ENCODE data around the gene PGLYRP2.
"Not testable (repeated sequence)": the region's sequence is repeated elsewhere in the genome, so short reads cannot be mapped to it uniquely, and the experiment has no call there.

Gene PGLYRP2

DNA sequence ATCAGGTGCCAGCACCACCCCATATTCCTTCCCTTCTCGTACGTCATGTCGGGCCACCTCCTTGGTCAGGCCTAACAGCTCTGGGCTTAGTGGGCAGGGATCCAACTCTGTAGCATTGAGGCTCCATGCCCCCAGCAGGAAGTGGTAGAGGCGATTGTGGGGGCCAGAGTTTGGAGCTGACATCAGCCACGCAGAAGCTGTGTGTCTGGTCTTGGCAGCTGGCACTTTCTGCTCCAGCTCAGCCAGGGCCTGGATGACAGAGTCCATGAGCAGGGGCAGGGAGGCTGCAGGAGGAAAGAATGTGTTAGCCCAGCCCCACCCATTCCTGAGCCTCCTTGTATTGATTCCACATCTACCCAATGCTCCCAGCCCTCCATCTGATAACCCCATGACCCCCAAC lies 3.0 kb downstream of the PGLYRP2 start:
- no peak for DNase-seq (ENCODE audit: extremely low read depth, insufficient read length)
- TF ChIP-seq, protein P1, sequence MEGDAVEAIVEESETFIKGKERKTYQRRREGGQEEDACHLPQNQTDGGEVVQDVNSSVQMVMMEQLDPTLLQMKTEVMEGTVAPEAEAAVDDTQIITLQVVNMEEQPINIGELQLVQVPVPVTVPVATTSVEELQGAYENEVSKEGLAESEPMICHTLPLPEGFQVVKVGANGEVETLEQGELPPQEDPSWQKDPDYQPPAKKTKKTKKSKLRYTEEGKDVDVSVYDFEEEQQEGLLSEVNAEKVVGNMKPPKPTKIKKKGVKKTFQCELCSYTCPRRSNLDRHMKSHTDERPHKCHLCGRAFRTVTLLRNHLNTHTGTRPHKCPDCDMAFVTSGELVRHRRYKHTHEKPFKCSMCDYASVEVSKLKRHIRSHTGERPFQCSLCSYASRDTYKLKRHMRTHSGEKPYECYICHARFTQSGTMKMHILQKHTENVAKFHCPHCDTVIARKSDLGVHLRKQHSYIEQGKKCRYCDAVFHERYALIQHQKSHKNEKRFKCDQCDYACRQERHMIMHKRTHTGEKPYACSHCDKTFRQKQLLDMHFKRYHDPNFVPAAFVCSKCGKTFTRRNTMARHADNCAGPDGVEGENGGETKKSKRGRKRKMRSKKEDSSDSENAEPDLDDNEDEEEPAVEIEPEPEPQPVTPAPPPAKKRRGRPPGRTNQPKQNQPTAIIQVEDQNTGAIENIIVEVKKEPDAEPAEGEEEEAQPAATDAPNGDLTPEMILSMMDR (IDR thresholded peaks at IDR 0.05; ENCODE audit: insufficient read depth, low read length, poor library complexity, severe bottlenecking) = no peak
- Histone ChIP-seq H3K36me3 (ENCODE audit: control insufficient read depth, insufficient read depth, low read length) (no peaks in the 10 kb centered on the region), H3K27me3 (replicated peaks; ENCODE audit: control insufficient read depth, insufficient read depth, low read length) (no peaks in the 10 kb centered on the region), H3K4me3 (replicated peaks; ENCODE audit: low read depth, low read length) (no peak overlapping the region)

DNA sequence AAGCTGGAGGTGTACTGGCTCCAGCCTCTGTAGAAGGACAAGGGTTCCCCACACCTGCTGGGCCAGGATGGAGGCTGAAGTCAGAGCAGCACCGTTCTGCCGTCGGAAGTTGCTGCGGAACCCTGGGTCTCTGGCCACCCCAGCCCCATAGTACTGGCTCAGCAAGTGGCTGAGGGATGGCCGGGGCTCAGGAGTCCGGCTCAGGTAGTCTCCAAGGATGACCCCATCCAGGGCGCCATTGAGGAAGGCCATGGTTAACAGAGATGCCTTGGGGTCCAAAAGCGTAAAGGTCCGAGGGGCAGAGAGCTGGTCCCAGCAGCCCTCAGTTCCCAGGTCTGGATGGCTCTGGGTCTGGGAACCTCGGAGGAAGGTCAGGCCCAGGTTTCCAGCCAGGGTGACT lies 3.7 kb downstream of the PGLYRP2 start:
- TF ChIP-seq, protein P1 (IDR thresholded peaks at IDR 0.05; ENCODE audit: insufficient read depth, low read length, poor library complexity, severe bottlenecking) = no peak

DNA sequence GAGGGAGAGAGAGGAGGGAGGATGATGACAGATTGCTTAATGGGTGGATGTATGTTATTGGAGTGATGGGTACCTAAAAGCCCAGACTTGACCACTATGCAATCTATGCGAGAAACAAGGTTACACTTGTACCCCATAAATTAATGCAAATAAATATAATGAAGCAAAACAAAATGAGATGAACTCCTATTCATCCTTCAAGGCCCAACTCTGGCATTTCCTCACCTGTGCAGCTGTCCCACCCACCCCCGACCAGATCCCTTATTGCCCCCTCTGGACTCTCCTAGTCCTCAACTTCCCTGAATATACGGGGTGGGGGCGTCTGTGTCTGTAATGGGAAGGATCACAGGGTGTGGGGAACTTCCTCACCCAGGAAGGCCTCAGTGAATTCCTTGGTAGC lies 4.1 kb downstream of the PGLYRP2 start:
- TF ChIP-seq, protein P1 (IDR thresholded peaks at IDR 0.05; ENCODE audit: insufficient read depth, low read length, poor library complexity, severe bottlenecking) = no peak
- H3K36me3 ChIP-seq (ENCODE audit: control insufficient read depth, insufficient read depth, low read length) = no peaks in the 10 kb centered on the region
- no peak for DNase-seq (ENCODE audit: extremely low read depth, insufficient read length)
- H3K4me3 ChIP-seq (replicated peaks; ENCODE audit: low read depth, low read length) = no peak overlapping the region
- no peaks in the 10 kb centered on the region for H3K27me3 ChIP-seq (replicated peaks; ENCODE audit: control insufficient read depth, insufficient read depth, low read length)

More for the DNA sequence above, 3.7 kb downstream of the PGLYRP2 start:
- Histone ChIP-seq H3K36me3 (ENCODE audit: control insufficient read depth, insufficient read depth, low read length) (no peaks in the 10 kb centered on the region), H3K4me3 (replicated peaks; ENCODE audit: low read depth, low read length) (no peak overlapping the region), H3K27me3 (replicated peaks; ENCODE audit: control insufficient read depth, insufficient read depth, low read length) (no peaks in the 10 kb centered on the region)
- DNase-seq (ENCODE audit: extremely low read depth, insufficient read length) = no peak

DNA sequence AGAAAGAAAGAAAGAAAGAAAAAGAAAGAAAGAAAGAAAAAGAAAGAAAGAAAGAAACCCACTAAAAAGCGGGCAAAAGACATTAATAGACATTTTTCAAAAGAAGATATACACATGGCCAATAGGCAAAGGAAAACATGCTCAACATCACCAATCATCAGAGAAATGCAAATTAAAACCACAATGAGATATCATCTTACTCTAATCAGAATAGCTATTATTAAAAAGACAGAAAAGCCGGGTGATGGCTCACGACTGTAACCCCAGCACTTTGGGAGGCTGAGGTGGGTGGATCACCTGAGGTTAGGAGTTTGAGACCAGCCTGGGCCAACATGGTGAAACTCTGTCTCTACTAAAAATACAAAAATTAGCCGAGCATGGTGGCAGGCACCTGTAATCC lies 5.5 kb downstream of the PGLYRP2 start:
- not testable (repeated sequence) for DNase-seq (ENCODE audit: extremely low read depth, insufficient read length); H3K27me3 ChIP-seq (replicated peaks; ENCODE audit: control insufficient read depth, insufficient read depth, low read length); H3K4me3 ChIP-seq (replicated peaks; ENCODE audit: low read depth, low read length)

DNA sequence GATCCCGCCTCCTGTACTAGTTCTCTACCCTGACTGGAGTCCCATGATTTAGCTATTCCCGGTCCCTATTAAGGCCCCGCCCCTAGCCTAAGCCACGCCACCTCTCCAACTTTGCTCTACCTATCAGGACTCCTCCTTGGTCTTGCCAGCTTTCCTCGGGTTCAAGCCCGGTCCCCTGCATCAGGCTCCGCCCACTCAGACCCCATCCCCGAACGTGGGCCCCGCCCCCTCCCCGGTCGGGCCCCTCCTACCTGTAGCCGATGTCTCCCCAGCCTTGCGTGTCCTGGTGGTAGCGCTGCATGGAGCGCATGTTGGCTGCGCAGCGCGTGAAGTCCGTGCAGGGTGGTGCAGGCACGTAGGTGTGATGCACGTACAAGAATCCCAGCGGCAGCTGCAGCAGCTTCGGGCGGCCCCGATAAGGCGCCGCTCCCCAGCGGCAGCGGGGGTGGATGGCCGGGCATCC lies 7.6 kb downstream of the PGLYRP2 start:
- no peak for DNase-seq (ENCODE audit: extremely low read depth, insufficient read length)

More for the DNA sequence above, 5.5 kb downstream of the PGLYRP2 start:
- not testable (repeated sequence) for H3K36me3 ChIP-seq (ENCODE audit: control insufficient read depth, insufficient read depth, low read length)

DNA sequence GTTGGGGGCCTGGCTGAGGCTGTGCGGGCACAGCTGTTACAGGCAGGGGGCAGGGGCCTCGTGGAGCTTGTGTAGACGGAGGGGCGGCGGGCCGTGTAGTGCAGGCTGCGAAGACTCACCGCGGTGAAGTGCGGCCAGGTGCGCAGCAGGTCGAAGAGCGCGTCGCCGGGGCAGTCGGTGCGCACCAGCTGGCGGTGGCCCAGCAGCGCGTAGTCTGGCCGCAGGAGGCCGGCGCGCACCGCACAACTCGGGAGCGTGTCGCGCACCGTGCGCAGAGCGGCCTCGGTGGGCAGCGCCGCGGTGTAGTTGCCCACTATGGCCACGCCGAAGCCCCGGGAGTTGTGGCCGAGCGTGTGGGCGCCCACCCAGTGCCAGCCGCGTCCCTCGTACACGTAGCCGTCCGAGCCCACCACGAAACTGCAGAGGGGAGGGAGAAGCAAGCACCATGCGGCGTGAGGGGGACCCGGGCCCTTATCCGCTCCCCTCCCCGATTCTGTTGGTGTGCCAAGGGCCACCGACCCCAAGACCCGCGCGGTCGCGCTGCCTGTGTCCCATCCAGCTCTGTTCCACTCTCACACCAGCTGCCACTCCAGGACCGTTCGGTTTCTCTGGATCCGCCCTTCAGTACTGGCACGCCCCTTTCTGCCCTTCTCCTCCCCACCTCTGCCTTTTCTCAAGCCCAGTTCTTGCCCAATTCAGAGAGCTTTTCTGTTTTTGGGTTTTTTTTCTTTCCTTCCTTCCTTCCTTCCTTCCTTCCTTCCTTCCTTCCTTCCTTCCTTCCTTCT lies 9.6 kb downstream of the PGLYRP2 start:
- Histone ChIP-seq H3K4me3 (replicated peaks; ENCODE audit: low read depth, low read length) (peak overlapping the region; percentile 51), H3K27me3 (replicated peaks; ENCODE audit: control insufficient read depth, insufficient read depth, low read length) (no peaks in the 10 kb centered on the region), H3K36me3 (ENCODE audit: control insufficient read depth, insufficient read depth, low read length) (no peaks in the 10 kb centered on the region)
- TF ChIP-seq, protein P1 (IDR thresholded peaks at IDR 0.05; ENCODE audit: insufficient read depth, low read length, poor library complexity, severe bottlenecking) = no peak
- DNase-seq (ENCODE audit: extremely low read depth, insufficient read length) = peak; percentile 48

More for the DNA sequence above, 7.6 kb downstream of the PGLYRP2 start:
- H3K4me3 ChIP-seq (replicated peaks; ENCODE audit: low read depth, low read length) = no peak overlapping the region
- H3K27me3 ChIP-seq (replicated peaks; ENCODE audit: control insufficient read depth, insufficient read depth, low read length) = no peaks in the 10 kb centered on the region
- TF ChIP-seq, protein P1 (IDR thresholded peaks at IDR 0.05; ENCODE audit: insufficient read depth, low read length, poor library complexity, severe bottlenecking) = no peak
- H3K36me3 ChIP-seq (ENCODE audit: control insufficient read depth, insufficient read depth, low read length) = no peaks in the 10 kb centered on the region

All from GM06990 (cell line).